SH-SY5Y (cell line): Measurements from ENCODE around the gene S100A3.

ENCODE experiments used
- GATA2 ChIP-seq: IDR thresholded peaks from 2 replicates; pipeline ENCODE4 v1.6.1; 2011; ENCODE audit warnings: mild to moderate bottlenecking, low read depth, low read length
- GATA3 ChIP-seq: IDR thresholded peaks from 2 replicates; pipeline ENCODE4 v1.6.1; 2011; ENCODE audit warnings: low read depth, mild to moderate bottlenecking, low read length, moderate library complexity

S100A3 gene

GRCh38 chr1:153534226-153534924 lies 14.7 kb downstream of the S100A3 start:
- no peak for TF ChIP-seq GATA3
- TF ChIP-seq GATA2, result no peak

GRCh38 chr1:153533689-153534201 lies 15.3 kb downstream of the S100A3 start:
- TF ChIP-seq GATA2, result no peak
- no peak for TF ChIP-seq GATA3

GRCh38 chr1:153532769-153533599 lies 16.1 kb downstream of the S100A3 start:
- TF ChIP-seq GATA3, result no peak

GRCh38 chr1:153532181-153532580 lies 16.9 kb downstream of the S100A3 start:
- TF ChIP-seq GATA3 (no peak), GATA2 (no peak)

DNA sequence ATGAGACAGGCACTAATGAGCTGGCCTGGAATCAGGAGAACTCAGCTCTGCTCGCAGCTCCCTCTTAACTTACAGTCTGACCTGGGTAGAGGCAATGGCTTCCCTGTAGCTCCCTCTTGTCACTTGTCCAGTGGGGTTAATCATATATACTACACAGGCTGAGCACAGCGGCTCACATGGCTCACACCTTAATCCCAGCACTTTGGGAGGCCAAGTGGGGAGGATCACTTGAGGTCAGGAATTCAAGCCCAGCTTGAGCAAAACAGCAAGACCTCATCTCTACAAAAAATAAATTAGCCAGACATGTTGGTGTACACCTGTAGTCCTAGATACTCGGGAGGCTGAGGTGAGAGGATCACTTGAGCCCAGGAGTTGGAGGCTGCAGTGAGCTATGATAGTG lies 17.4 kb downstream of the S100A3 start:
- TF ChIP-seq GATA3, result no peak
- TF ChIP-seq GATA2, result no peak

DNA sequence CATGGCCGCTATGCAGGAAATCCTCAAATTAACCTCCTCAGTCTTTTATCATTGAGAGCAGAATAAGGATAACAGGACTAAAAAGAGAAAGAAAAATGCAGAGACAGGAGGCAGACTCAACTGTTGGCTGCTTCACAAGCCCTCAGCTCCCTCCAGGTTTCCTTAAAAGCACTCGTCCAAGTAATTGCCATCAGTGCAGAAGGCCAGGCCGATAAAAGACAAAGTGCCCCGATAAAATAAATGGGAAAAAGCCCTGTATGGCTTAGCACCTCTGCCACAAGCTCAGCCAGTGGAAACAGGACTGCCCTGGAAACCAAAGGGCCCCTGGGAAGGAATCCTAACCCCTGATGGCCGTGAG lies 21.4 kb downstream of the S100A3 start:
- TF ChIP-seq GATA2, result no peak
- TF ChIP-seq GATA3, result no peak

DNA sequence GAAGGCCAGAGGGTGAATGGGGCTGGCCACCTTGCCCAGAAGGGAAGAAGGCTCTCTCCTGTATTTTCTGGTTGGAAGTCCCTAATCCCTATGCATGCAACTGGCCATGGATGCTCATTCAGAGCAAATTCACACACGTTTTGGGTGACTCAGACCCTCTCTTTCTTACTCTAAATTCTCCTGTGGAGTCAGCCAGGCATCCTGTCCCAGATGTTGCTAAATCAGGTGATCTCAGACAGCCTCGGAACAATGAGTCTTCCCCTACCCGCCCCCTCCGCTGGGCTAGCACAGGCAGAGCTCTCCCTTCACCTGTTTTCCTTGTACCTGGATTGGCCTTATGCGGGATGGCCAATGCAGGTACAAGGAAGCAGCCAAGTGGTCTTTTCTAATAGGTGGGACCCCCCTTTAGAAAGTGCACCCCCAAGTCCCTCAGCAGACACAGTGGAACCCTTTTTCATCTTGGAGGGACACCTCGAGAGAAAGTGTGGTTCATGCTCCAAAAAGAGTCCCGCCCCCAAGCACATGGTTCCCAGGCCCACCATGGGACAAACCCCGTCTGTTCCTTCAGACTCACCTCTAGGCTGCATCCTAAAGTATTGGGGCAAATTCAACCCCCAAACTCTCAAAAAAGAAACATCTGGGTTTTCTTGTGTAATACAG lies 21.9 kb downstream of the S100A3 start:
- TF ChIP-seq GATA3 (no peak), GATA2 (no peak)

- no peak for TF ChIP-seq GATA3
- peak; percentile 36; the same call in 1 of the 2 replicates for TF ChIP-seq GATA2
These were observed 22.9 kb downstream of the S100A3 start for GRCh38 chr1:153526132-153526543.

DNA sequence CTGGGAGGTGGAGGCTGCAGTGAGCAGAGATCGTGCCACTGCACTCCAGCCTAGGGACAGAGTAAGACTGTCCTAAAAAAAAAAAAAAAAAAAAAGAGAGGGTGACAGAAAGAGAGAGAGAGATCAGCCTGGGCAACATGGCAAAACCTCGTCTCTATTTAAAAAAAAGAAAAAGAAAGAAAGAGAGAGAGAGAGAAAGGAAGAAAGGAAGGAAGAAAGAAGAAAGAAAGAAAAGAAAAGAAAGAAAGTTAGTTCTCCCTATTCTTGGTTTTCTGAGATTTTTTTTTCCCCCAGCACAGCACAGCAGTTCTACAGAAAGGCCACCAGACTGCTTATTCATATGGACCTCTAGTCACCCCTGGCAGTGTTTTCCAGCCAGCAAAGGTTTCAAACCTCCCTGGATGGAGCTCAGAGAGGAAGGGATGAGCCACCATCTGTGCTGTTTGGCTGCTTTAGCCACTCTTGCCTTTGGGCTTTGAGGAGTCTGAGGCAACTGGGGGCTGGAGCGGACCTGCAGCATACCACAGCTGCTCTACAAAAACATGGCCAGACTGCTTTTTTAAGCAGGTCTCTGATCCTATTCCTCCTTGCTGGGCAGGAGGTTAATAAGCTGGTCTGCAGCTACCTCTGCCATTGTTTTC lies 23.9 kb downstream of the S100A3 start:
- TF ChIP-seq GATA2 (no peak), GATA3 (no peak)

- TF ChIP-seq GATA2 (peak; percentile 34; the same call in 1 of the 2 replicates), GATA3 (no peak)
These were observed 28.1 kb downstream of the S100A3 start for GRCh38 chr1:153520818-153521476.

GRCh38 chr1:153519242-153519641 lies 29.8 kb downstream of the S100A3 start:
- TF ChIP-seq GATA3 (no peak), GATA2 (no peak)

DNA sequence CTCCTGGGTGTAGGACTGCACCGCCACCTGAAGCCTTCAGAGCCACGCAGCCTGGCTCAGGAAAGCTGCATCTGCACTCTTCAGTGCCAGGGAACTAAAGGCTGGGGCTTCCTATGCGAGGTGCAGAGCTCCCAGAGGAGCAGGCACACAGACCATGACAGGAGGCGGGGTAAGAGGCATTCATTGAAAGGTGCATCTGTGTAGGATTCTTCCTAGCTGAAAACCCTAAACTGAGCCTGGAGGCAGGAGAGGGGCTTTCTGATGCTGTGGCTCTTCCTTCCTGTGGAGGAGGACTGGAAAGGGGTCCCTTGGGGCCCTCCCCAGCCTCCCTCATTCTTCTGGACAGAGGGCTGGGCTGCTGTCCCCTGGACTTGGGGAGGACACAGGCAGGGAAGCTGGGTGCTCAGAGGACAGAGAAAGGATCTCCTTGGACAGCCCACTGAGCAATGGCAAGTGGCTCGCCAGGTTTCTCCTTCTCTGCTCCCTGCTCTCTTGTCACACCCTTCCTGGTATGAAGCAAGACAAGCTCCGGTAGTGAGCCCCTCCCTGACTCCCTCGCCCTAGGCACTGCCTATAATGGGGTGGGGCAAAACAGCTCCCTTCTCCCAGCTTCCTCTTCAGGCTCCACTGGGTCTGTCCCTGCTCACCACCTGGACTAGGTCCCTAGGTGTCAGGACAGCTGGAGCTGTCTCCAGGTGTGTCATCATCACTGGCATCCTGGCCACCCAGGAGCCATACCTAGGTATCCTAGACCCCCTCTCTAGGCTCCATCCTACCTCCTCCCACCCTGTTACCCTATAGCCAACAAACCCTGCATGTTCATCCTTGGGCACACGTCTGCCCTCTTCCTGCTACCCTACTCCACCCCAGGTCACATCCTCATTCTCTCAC lies 33.3 kb downstream of the S100A3 start:
- no peak for TF ChIP-seq GATA2
- no peak for TF ChIP-seq GATA3
